GM18861 (cell line): ENCODE results near the gene HOXA3.

ENCODE experiments used
- ATAC-seq: cut with Tn5 transposase; IDR thresholded peaks from one replicate; pipeline ENCODE4 v1.9.1; 2021; ENCODE audit not compliant: unreplicated experiment

Gene HOXA3

GRCh38 chr7:27116962-27117886 lies 35.2 kb downstream of the HOXA3 start:
- ATAC-seq = no peak

- no peak for ATAC-seq
Observed at GRCh38 chr7:27116031-27116961, 36.1 kb downstream of the HOXA3 start.

- no peak for ATAC-seq
Observed at GRCh38 chr7:27115221-27116026, 37.0 kb downstream of the HOXA3 start.

- ATAC-seq = no peak
Observed at GRCh38 chr7:27114881-27115220, 37.5 kb downstream of the HOXA3 start.

GRCh38 chr7:27113991-27114769 lies 38.2 kb downstream of the HOXA3 start:
- no peak for ATAC-seq

- ATAC-seq = no peak
Observed at GRCh38 chr7:27112955-27113949, 39.1 kb downstream of the HOXA3 start.

GRCh38 chr7:27112361-27112760 lies 40.0 kb downstream of the HOXA3 start:
- ATAC-seq = no peak

GRCh38 chr7:27111751-27112277 lies 40.6 kb downstream of the HOXA3 start:
- no peak for ATAC-seq

GRCh38 chr7:27111042-27111750 lies 41.2 kb downstream of the HOXA3 start:
- no peak for ATAC-seq

- ATAC-seq = no peak
Observed at GRCh38 chr7:27110186-27111031, 42.0 kb downstream of the HOXA3 start.

GRCh38 chr7:27109466-27110185 lies 42.8 kb downstream of the HOXA3 start:
- no peak for ATAC-seq

- no peak for ATAC-seq
Observed at GRCh38 chr7:27108390-27109127, 43.8 kb downstream of the HOXA3 start.

GRCh38 chr7:27107391-27108381 lies 44.7 kb downstream of the HOXA3 start:
- no peak for ATAC-seq

- ATAC-seq = no peak
Observed at GRCh38 chr7:27106901-27107240, 45.5 kb downstream of the HOXA3 start.
